LoVo (cell line): Measurements from ENCODE around the gene ZBP1.

Source experiments
- DNase-seq: peaks from one replicate; pipeline ENCODE4 v3.0.0-alpha.2; 2016; ENCODE audit warnings: low spot score

ZBP1 gene

DNA sequence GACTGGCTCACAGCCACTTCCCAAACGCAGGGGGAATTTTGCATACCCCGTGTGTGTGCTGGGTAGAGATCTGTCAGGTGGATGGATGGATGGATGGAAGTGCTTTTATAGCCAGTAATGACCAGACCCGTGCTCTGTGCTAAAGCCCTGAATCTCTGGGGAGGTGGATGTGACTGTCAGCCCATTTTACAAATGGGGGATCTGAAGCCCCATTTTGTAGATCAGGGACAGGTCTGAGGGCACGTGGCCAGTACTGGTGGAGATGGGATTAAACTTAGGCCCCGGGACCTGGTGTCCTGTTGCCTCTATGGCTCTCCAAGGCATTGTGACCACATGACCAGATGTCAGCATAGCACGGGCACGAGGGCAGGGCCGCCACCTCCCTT lies 38.2 kb upstream of the ZBP1 start:
- DNase-seq: no peak

DNA sequence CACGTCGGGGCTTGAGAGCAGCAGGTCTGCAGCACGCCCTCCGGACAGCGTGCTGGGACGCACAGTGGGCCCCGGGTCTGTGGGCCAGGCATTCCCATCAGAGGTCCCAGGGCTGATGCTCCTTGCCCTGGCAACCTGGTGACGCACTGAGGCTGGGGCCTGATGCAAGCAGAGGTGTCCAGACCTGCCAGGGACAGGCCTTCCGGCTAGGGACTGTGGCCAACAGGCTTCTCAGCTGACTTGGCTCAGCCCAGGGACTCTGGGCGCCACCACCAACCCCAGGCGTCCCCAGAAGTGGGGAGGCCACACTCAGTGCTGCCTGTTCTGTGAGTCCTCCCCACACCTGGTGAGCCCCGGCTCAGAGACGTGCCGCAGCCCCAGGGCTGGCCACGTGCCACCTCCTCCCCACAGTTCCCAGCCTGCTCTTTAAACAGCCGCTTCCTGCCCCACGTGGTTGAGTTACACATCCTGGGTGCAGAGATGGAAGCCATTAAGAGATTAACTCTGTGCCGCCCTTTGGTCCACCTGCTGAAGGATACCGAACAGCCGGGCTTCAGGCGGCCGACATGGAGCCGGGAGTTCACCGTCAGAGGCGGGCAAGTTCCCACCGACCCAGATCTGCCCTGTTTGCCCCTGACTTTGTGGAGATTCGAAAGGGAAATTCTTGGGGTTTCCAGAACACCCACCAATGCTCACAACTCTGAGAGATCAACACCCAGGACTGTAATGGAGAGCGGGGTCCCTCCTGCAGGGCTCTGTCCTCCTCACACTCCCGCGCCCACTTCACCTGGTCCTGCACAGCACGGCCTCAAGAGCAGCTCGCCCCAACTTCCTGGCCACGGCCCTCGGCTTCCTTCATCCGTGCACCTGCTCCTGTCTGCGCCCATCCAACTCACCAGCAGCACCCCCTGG lies 37.6 kb upstream of the ZBP1 start:
- DNase-seq: no peak

DNA sequence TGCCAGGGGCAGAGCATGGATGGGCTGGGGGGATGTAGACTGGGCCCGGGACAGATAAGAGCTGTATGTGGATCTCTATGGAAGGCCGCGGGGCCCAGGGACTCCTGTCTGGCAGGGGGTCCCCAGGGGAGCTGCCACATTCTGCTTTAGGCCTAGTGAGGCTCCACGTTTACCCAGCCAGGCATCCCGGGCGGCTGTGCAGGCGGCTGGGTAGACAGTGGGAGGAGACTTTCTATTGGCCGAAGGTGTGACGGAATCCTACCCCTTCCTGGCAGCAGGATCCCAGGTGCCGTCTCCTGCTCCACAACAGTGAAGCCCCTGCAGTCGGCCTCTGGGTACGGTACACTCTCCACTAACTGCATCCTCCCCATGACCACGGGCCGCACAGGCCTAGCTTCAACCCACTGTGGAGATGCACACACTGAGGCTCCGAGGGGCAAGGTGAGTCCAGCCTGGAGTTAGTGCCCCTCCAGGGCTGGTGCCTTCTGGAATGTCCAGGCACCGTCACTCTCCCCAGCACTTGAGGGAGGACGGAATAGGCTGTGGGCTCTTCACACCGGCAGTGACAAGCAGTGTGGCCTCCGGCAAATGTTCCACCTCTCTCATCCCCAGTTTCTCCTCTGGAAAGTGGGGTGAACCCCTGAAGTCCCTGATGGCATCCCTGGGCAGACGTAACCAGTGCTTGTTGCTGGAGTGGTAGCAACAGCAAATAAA lies 36.8 kb upstream of the ZBP1 start:
- DNase-seq: no peak

DNA sequence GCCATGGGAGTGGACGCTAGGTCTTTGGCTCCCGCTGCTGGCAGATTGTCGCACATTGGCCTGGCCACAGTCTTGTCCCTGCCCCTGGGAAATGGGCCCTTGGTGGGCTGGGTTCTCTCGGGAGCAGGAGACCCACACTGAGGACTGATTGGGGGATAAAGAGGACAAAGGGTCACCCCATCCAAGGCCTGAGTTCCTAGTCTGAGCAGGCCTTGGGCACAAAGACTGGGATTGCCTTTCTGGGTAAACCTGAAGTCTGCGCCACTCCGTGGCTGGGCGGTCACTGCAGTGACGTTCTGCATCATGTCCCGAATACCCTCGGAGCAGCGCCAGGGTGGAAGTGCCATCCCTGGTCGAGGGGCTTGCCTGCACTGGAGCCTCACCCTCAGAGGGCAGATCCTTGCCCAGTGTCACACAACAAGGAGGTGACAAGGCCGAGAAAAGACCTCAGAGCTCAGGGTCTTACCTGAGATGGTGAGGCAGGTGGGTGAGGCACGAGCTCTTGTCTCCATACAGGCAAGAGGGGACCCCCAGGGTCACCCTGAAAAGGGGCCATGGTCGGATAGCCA lies 36.1 kb upstream of the ZBP1 start:
- no peak for DNase-seq

DNA sequence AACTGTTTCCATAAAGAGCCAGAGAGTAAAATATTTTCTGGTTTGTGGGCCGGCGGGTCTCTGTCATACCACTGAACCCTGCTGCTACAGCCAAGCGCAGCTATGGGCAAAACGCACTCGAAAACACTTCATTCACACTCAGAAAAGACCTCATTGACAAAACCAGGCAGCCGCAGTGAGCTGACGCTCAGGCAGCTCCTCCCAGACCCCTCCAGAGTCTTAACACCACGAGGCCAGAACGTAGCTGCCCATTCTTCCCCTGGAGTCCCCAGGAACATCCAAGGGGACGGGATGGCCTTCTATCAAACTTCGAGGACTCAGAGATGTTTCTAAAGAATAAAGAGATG lies 35.6 kb upstream of the ZBP1 start:
- DNase-seq: no peak

DNA sequence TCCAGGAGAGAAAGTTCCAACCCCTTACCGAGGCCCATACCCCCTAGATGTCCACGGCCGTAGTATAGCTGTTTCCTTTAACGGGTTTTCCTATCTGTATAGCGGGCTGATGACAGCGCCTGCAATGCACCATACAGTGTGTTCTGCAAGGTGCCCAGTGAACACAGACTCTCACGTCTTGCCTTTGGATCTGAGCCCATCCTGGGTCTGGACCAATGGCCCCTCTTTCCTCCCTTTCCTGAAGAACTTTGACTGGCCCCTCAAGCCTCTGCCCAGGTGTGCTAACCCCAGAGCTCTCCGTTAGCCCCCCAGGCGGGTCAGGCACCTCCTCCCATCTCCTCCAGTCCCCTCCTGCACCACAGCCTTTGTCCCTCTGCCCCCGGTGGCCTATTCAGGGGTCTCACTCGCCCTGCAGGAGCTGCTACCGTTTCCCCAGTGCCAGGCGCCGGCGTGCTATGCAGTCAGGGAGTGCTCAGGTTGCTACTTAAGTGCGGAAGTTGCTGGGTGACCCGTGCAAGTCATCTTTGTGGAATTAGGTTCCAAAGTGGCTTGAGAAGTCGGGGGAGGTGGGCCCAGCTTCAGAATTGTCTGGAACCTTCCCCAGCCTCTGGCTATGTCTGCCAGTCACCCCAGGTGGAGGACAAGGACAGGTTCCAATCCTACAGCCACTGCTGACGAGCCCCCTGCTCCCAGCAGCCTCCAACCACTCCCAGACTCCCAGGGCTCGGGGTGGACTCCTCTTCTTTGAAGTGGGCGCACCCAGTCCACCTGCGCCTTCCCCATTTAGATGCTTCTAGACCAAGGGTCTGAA lies 35.0 kb upstream of the ZBP1 start:
- no peak for DNase-seq

DNA sequence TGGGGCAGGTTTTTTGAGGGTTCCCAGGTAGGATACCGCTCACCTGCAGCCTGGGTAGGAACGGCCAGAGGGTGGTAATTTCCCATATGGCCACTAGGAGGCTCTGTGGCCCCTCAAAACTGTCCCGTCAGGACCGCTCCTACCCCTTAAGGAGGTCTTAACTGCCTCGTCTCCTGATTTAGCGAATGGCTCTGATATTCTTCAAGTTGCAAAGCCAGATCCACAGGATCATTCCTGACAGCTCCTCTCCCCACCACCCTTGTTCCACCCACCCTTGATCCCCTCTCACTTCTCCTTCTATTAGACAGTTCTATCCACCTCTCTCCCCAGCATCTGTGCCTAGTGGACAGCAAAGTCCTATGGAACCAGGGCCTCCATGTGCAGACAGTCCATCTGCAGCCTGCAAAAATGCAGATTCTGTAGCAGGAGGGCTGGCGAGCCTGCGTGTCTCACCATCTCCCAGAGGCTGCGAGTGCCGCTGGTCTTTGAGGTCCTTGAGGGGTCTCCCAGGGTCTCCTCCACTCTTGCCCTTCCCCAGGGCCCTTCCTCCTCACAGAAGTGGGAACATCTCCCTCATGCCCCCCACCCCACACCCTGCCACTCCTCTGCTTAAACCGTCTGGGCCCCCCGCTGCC lies 34.3 kb upstream of the ZBP1 start:
- peak; percentile 27 for DNase-seq

DNA sequence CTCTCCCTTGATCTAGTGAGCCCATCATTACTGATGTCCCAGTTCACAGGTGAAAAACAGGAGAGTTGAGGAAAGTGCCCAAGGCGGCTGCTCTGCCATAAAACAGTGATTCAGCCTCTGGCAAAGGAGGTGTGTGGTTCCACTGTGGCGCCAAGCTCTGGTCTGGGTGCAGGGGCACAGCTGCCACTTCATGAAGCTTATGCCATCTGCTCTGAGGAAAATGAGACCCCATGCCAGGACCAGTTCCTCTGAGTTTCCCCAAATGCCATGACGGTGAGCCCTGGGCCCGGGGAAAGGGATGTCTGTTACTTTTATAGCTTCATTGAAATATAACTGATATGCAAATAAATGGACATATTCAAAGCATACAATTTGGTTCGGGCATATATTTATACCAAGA lies 33.7 kb upstream of the ZBP1 start:
- no peak for DNase-seq

DNA sequence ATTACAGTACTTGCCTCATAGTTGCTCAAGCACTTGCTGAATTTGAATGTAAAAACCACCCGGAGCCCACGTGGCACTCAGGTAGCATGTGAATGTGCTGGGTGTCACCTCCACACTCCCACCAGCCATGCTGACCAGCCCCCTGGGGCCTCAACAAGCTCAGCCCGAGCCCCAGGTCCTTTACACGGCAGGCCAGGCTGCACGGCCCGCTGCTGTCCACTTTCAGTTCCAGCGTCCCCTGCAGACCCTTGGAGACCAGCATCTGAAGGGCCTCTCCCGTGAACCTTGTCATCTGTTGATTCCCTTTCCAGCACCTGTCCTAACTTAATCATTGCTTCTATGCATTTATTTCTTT lies 33.3 kb upstream of the ZBP1 start:
- no peak for DNase-seq

DNA sequence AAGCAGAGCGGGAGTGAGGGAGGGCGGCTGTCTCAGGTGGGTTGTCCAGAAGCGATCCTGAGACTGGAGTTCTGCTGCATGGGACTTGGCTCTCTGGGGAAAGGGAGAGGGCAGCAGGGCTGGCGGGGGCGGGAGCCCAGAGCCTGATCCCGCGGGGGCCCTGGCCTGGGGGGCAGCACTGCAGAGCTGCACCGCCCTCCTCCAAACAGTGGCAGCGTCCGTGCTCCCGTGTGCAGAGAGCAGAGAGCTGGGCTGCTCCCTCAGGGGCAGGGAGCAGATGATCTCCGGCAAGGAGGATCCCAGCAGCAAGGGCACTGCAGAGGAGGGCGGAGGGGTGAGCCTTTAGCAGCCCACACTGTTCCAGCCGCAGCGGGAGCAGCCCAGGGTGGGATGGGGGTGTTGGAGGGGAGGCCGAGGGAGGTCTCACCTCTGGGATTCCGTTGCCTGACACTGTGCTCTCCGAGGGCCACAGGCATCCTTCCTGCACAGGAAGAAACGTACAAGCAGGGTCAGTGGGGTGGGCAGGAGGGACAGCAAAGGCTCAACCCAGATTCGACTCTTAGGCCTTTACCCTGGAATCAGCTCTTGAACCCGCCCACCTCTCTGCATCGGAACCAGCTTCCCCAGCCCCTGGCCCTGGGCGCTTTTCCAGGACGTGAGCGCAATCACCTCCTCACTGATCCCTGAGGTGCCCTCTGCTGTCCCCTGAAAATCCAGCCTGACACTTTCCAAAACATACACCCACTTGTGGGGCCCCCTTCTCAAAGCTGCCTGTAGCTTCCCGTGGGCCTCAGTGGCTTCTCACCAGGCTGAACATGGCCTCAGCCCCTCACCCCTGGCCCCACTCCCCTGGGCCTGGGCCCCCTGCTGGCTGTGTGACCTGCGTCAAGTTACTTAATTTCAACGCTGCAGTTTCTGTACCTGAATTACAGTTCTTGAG lies 32.6 kb upstream of the ZBP1 start:
- DNase-seq: no peak

DNA sequence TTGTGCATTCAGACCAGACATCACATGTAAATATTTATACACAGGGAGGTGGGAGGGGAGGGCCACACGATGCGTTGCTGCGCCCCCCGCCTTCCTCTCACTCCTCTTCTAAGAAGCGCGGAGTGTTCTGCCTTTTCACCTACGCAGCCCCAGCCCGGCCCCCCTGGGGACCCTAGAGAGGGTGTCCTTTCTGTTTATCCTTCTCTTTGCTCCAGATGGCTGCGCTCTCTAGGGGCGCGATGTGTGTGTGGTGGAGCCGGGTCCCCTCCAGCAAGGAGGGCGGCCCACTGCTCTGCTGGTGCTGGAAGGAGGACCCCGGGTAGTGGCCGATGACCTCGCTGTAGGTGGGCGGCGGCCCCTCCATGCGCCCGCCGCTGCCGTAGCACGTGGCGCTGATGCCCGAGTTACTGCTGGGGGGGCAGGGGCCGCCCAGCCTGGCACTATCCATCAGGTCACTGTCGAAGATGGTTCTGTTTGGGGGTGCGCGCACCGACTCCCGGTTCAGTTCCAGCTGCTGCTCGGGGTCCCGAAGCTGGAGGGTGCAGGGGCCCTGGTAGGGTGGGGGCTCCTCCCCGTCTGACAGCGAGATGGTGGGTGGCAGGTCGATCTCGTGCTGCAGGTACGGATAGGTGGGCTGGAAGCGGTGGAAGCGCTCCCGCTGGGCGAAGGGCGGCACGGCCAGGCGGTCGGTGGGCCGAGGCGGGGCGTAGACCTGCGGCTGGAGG lies 31.8 kb upstream of the ZBP1 start:
- no peak for DNase-seq

DNA sequence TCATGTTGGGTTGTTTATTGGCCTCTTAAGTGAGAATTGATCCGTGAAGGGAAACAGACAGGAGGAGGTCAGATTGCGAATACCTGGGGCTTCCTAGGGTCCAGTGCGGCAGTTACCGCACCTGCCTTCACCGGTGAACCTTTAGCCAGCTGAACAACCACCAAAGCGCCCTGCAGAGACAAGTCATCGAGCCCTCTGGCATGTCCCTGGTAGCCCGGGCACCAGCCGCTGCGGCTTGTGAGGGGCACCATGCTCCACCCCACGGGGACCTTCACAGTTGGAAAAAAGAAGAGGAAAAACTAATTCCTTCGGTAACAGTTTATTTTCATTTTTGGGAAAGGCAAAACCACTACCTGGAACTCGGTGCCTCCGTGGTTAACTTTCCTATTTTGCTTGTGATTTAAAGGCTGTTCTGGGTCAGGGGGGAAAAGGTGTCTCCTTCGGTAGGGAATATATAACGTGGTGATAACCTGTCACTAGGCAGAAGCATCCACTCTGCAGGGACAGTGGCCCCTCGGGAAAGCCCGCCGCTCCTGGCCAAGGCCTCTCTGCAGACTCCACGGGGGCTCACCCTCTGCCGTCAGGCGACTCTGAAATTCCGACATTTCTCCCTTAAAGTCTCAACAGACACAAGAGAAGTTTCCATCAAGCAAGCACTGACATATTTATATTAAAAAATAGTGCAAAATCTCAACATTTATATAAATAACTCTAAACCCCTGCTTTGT lies 30.7 kb upstream of the ZBP1 start:
- DNase-seq: no peak

DNA sequence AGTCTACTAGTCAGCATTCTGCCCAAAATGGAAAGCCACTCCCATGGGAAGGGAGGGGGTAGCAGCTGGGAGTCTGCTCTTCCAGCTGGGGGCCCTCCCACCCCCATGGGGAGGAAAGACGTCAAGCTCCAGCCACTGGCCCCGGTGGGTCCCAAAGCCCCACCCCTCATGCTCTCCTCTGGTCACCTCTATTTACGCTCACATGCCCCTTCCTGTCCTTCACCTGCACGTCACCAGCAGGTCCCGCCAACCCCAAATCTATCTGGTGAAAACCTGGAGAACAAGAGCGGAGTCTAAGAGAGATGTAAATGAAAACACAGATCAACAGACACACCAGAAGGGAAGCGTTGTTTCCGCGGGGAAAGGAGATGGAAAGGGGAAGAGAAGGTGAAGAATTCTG lies 30.0 kb upstream of the ZBP1 start:
- DNase-seq: no peak

DNA sequence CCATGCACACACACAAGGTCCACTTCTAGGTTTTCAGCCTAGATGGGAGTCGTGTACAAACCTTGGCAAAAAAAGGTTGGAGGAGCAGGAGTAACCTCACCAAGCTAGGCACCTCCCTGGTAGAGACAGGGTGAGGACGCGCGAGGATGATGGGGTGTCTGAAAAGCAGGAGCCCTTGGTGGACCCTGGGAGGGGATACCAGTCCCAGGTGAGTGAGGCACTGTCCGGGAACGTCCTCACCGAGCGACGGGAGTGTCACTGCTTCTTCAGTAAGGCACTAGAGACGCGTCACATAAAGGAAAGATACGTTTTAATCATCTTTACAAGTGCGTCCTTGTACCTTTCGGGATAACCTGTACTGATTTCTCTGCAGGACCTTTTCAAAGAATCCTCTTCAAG lies 29.4 kb upstream of the ZBP1 start:
- no peak for DNase-seq

DNA sequence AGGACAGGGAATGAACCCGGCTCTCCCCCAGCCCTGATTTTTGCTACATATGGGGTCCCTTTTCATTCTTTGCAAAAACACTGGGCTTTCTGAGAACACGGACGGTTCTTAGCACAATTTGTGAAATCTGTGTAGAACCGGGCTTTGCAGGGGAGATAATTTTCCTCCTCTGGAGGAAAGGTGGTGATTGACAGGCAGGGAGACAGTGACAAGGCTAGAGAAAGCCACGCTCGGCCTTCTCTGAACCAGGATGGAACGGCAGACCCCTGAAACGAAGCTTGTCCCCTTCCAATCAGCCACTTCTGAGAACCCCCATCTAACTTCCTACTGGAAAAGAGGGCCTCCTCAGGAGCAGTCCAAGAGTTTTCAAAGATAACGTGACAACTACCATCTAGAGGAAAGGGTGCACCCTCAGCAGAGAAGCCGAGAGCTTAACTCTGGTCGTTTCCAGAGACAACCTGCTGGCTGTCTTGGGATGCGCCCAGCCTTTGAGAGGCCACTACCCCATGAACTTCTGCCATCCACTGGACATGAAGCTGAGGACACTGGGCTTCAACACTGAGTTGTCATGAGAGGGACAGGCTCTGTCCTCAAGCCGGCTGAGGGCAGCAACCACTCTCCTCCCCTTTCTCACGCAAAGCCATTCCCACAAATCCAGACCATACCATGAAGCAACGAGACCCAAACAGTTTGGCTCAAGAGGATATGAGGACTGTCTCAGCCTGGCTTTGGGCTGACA lies 28.8 kb upstream of the ZBP1 start:
- no peak for DNase-seq

DNA sequence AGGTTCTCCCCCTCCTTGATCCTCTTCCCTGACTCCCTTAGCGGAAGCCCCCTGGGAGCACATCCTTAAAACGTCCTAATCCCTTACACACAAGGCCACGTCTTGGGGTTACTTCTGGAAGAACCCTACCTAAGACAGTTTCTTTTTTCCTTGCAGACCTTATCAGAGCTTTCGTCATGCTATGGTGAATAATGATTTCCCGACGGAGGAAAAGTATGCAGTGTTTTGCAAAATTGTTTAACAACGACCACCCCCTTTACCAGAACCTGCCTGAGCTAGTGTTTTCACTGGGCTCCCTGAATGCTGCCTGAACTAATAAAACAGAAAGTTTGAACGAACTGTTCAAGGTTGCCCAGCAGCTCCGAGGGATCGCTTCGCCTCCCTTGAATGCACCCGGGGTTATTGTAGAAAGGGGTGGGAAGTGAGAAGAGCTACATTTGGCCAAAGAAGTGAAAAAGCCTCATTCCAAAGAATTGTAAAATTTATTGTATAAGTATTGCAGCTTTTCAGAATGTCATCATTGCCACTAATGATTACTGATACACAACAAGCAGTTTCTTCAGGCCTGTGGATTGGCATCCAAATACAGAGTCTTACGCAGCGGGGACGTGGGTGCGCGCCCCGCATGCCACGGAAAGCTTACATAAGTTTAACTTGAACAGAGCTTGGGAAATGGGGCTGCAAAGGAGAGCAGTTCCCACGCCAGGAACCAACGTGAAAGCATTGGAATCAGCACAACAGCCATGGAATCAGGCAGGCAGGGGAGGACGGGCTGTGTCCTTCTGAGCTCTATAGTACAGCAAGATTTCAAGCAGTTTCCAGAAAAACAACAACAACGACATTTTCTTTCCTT lies 27.9 kb upstream of the ZBP1 start:
- no peak for DNase-seq

DNA sequence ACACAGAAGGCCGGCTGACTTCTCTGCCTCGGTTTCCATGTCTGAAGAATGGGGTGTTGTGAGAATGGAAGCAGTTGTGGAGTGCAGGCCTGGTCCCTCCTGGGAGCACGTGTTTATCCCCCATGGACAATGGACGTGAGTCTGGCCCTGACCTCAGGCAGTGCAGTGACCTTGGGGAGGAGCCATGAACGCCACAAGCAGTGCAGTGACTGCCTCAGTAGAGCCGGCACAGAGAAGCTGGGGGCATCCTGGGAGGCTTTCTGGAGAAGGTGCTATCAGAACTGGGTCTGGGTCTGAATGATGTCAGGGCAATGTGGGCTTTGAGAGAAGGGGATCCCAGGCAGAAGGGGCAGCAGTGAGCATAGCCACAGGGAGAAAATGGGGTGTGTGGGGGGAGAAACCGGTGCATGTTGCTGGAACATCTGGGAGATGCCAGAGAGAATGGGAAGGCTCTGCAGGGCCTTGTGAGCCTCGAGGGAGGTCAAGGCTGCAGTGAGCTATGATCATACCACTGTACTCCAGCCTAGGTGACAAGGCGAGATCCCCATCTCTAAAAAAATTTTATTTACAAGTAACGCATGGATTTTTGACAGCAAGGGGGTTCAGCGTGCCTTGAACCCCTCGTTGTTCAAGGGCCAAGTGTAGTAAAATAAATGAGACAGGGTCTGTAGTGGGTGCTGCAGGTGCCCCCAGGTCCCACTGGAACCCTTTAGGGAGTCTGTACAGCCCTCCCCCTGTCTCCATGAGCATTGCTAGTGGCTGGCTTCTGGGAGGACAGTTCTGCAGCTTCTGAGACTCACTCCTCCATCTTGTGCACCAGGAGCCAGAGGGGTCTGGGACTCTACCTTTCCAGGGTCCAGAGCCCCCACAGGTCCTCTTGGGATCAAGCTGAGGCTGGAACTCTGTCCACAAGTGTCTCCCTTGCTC lies 27.0 kb upstream of the ZBP1 start:
- DNase-seq: no peak
